Transverse colon (tissue), 4 donors: Measurements from ENCODE around the gene ATP6V1C2. TPM values are rescaled to one million over a fixed set of nuclear protein-coding genes. Genes with fewer than 3 reads are reported as not detected.

Experiments used
- DNase-seq: peaks from one replicate; pipeline ENCODE4 v3.0.0-alpha.2; 2019
- H3K27ac ChIP-seq, 4 donors: fragments of 200-600 bp; sonication (generic); 2 replicates each; pipeline ENCODE4 v1.5.1; 2016 to 2018; ENCODE audit warnings: inconsistent platforms in 4 of 4
- H3K27me3 ChIP-seq: fragments of 200-600 bp; sonication (generic); 2 replicates; pipeline ENCODE4 v1.5.1; 2017; ENCODE audit warnings: inconsistent platforms
- H3K36me3 ChIP-seq, 4 donors: fragments of 200-600 bp; sonication (generic); 2 replicates each; pipeline ENCODE4 v1.5.1; 2017 to 2019; ENCODE audit warnings: inconsistent platforms in 4 of 4
- H3K4me1 ChIP-seq, 4 donors: fragments of 200-600 bp; sonication (generic); 2 replicates each; pipeline ENCODE4 v1.5.1; 2017 to 2020; ENCODE audit warnings: inconsistent platforms in 4 of 4
- H3K4me3 ChIP-seq, 4 donors: fragments of 200-600 bp; sonication (generic); 1 replicate in 1 of 4; 2 replicates in 3 of 4; pipeline versions ENCODE4 v1.5.1 to v1.6.1; 2017 to 2019; ENCODE audit warnings: inconsistent platforms in 4 of 4
- H3K9me3 ChIP-seq, 2 donors: fragments of 200-600 bp; sonication (generic); 2 replicates each; pipeline ENCODE4 v1.5.1; 2017 to 2019; ENCODE audit warnings: inconsistent platforms in 2 of 2
- EP300 ChIP-seq: sonication (generic); formaldehyde crosslinking; IDR thresholded peaks from one replicate; pipeline ENCODE4 v1.6.1; 2017; ENCODE audit warnings: antibody characterized with exemption, low read depth
- POLR2A ChIP-seq: fragments of 450-650 bp; IDR thresholded peaks from one replicate; pipeline ENCODE4 v1.6.1; 2016; ENCODE audit warnings: antibody characterized with exemption, mild to moderate bottlenecking, moderate library complexity
- POLR2AphosphoS5 ChIP-seq, 3 donors: sonication (generic); formaldehyde crosslinking; IDR thresholded peaks; one replicate each; pipeline ENCODE4 v1.6.1; 2016; ENCODE audit warnings: antibody characterized with exemption in 3 of 3
- whole genome bisulfite sequencing, 2 donors: methylation state at CpG; one replicate each; pipeline ENCODE4 v1.1.5; 2018; ENCODE audit warnings: low coverage in 1 of 2; 5-methylcytosine and 5-hydroxymethylcytosine counted together
- in situ Hi-C, 4 donors: fragments of 200-750 bp; cut with MboI; loops; one replicate each; pipeline versions ENCODE4 v1.15.0 to v1.15.1; 2017; ENCODE audit warnings: low sequenced_read_pairs in 3 of 4, low pct_ligation_motif_present in 1 of 4, low pct_unique_long_range_greater_than_20kb in 1 of 4
- intact Hi-C: fragments of 100-400 bp; cut with DNase I; formaldehyde crosslinking; loops from one replicate; pipeline ENCODE4 v1.15.1; 2023; ENCODE audit warnings: low total_unique reads
- total RNA-seq, 4 donors: library from RNA; depleted of rRNA; stranded (reverse); fragments of >200 nt; gene quantifications; one replicate each; pipeline ENCODE4 v1.1.0, GENCODE V29; 2016
- TF ChIP-seq, protein P1 (sequence below), 5 experiments: fragments of 200-600 bp in 3 of 5; fragments of 450-650 bp in 2 of 5; sonication (generic) in 3 of 5; IDR thresholded peaks; 1 replicate in 2 of 5; 2 replicates in 3 of 5; pipeline ENCODE4 v1.5.1; 2016 to 2017; ENCODE audit warnings: antibody characterized with exemption in 5 of 5, inconsistent platforms in 3 of 5, mild to moderate bottlenecking in 2 of 5, moderate library complexity in 1 of 5

The ATP6V1C2 gene
- total RNA-seq, 4 donors from 2014 or later: 0.48 to 43.0 (median 1.2) TPM

DNA sequence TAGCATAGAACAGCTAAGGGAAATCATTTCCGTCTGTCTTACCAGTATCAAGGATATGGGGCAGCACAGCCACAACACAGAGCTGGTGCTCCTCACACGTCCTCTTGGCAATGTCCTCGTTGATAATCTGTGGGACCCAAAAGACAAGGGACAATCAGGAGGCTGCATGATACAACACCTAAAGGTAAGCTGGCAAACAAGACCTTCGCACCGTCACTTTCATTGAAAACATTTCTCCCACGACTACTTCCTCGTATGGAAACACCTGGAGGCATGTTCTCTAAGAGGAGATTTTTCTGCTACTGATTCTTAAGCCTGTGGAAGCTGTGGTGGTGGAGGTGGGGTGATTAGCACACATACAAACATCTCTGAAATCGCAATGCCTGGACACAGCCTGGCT, 67.4 kb downstream of the ATP6V1C2 start:
- TF ChIP-seq POLR2A (no peak), EP300 (no peak), POLR2AphosphoS5 (IDR thresholded peaks at IDR 0.05) (no peak)
- TF ChIP-seq, protein P1, sequence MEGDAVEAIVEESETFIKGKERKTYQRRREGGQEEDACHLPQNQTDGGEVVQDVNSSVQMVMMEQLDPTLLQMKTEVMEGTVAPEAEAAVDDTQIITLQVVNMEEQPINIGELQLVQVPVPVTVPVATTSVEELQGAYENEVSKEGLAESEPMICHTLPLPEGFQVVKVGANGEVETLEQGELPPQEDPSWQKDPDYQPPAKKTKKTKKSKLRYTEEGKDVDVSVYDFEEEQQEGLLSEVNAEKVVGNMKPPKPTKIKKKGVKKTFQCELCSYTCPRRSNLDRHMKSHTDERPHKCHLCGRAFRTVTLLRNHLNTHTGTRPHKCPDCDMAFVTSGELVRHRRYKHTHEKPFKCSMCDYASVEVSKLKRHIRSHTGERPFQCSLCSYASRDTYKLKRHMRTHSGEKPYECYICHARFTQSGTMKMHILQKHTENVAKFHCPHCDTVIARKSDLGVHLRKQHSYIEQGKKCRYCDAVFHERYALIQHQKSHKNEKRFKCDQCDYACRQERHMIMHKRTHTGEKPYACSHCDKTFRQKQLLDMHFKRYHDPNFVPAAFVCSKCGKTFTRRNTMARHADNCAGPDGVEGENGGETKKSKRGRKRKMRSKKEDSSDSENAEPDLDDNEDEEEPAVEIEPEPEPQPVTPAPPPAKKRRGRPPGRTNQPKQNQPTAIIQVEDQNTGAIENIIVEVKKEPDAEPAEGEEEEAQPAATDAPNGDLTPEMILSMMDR (IDR thresholded peaks at IDR 0.05): no peak
- peaks cover 0 to 53% (median 24%) of the 10 kb centered on the region in 4 donors for H3K36me3 ChIP-seq
- 46 to 69% methylated on average over 6 to 8 of the region's 8 CpGs for WGBS, 2 donors
- in situ Hi-C loops: no loop called here
- H3K27ac ChIP-seq: peak overlapping the region in 3 of 4 donors; percentile 55 to 61 (median 57)
- H3K4me1 ChIP-seq: peaks cover 5 to 29% (median 20%) of the 10 kb centered on the region in 4 donors
- no peak overlapping the region for H3K4me3 ChIP-seq
- no peaks in the 10 kb centered on the region for H3K27me3 ChIP-seq
- intact Hi-C loops: no loop called here
- no peaks in the 10 kb centered on the region for H3K9me3 ChIP-seq
- no peak for DNase-seq

DNA sequence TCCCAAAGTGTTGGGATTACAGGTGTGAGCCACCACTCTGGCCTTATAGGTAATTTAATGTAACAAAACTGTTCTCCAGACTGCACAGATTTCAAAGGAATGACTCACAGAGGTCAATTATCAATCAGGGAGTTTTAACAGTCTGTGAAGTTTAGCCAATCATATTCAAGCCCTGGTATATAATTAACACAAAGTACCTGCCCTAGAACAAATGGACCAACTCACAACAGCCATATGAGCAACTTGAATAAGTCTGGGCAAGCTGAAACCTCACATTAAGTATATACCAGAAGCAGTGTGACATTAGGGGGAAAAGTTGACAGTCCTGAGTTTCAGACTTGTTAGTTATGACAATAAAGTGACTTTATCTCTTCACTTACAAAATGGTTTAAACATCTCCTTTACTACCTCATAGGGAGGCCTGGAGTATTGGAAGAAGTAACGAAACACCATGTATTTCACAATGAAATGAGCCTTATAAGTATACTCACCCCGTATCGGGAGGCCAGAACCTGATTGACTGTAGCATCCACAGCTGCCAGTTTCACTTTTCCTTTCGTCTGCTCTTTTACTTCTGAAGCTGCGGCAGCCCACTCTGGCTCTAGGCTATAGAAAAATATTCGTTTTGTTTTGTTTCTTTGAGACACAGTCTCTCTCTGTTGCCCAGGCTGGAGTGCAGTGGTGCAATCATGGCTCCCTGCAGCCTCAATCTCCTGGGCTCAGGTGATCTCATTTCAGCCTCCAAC, 69.0 kb downstream of the ATP6V1C2 start:
- in situ Hi-C loops: no loop called here
- TF ChIP-seq EP300 (no peak), POLR2AphosphoS5 (IDR thresholded peaks at IDR 0.05) (no peak), POLR2A (no peak)
- TF ChIP-seq, protein P1 (IDR thresholded peaks at IDR 0.05): no peak
- DNase-seq: peak; percentile 41
- H3K36me3 ChIP-seq: peaks cover 0 to 43% (median 17%) of the 10 kb centered on the region in 4 donors
- no peaks in the 10 kb centered on the region for H3K27me3 ChIP-seq
- peak overlapping the region in 1 of 4 donors; percentile 21 for H3K4me3 ChIP-seq
- 38 to 61% methylated on average over 6 of the region's 6 CpGs for WGBS, 2 donors
- H3K4me1 ChIP-seq: peaks cover 5 to 29% (median 20%) of the 10 kb centered on the region in 4 donors
- peak overlapping the region; percentile 42 to 61 (median 56) for H3K27ac ChIP-seq
- intact Hi-C loops: no loop called here
- H3K9me3 ChIP-seq: no peaks in the 10 kb centered on the region

DNA sequence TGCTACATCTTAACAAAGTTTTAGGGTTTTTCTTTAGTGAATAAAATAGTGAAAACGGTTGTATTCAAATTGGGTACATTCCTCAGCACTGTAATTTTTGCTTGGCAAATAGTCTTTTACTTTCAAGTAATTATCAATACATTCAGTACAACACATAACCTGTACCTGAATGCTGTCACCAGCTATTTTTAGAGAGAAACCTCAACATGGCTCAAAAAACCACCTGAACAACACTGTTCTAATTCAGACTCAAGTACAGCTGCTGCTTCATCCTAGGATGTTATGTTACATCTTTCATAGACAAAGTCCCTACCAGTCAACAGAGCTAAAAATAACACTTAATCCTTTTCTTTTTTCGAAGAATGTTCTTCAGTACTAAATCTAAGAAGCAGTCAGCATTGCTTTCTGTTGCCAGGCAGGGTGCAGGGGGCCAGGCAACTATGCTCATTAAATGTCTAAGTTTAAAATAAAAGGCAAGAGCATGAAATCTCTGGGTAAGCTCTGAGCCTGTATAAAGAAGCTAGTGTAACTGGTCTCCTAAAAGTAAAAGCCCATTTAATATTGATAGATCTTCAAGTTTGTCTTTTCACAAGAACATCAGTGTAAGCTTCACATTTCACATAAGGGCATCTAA, 70.7 kb downstream of the ATP6V1C2 start:
- intact Hi-C loops: no loop called here
- Histone ChIP-seq H3K4me3 (no peak overlapping the region), H3K36me3 (peaks cover 0 to 47% (median 16%) of the 10 kb centered on the region in 4 donors), H3K4me1 (peaks cover 5 to 29% (median 20%) of the 10 kb centered on the region in 4 donors), H3K9me3 (no peaks in the 10 kb centered on the region), H3K27me3 (no peaks in the 10 kb centered on the region), H3K27ac (no peak overlapping the region)
- in situ Hi-C loops: no loop called here
- no peak for DNase-seq
- 60 to 65% methylated on average over 2 of the region's 2 CpGs for WGBS, 2 donors
- no peak for TF ChIP-seq POLR2AphosphoS5 (IDR thresholded peaks at IDR 0.05)
- TF ChIP-seq EP300: no peak
- TF ChIP-seq, protein P1 (IDR thresholded peaks at IDR 0.05): no peak
- no peak for TF ChIP-seq POLR2A

DNA sequence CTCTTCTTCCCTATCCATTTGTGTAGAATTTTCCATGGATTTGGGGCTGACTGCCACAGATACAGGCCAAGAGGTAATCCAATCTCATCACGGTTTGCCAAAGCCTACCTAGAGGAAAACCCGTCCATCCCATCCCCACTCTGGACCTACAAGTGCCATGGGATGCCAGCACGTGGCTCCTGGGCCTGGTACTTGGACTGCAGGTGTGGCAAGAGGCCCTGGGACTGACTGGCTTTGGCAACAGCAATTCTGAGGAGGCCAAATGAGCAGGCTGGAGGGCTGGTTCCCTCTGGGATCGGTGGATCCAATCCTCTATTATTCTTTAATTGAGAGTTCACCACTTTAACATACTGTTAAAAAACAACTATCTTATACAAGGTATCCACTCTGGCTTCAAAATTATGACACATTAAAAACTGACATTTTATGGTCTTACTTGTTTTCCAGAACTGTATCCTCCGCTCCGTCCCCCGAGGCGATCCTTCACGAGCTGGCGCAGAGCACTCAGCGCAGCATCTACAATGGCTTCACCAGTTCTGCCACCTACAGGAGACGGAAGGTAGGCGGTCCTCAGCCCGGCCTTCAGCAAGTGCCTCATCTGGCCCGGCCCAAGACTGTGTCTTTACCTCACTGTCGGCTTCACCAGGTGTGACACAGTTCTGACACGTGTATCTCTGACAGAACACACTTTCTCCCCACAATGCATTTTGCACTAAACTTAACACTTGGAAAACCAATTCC, 71.4 kb downstream of the ATP6V1C2 start:
- 94% methylated on average over 17 of the region's 17 CpGs; no CpG with 5 or more reads in 1 of the 2 donors for WGBS, 2 donors
- H3K27ac ChIP-seq: no peak overlapping the region

More for the DNA sequence above, 71.4 kb downstream of the ATP6V1C2 start:
- intact Hi-C loops (no loop called here), in situ Hi-C loops (no loop called here)
- no peak overlapping the region for H3K4me3 ChIP-seq
- no peak for TF ChIP-seq POLR2A
- no peak for TF ChIP-seq POLR2AphosphoS5 (IDR thresholded peaks at IDR 0.05)
- no peak for TF ChIP-seq EP300
- peaks cover 0 to 41% (median 17%) of the 10 kb centered on the region in 4 donors for H3K36me3 ChIP-seq
- H3K4me1 ChIP-seq: peaks cover 5 to 29% (median 20%) of the 10 kb centered on the region in 4 donors
- no peaks in the 10 kb centered on the region for H3K27me3 ChIP-seq
- no peak for DNase-seq
- H3K9me3 ChIP-seq: no peaks in the 10 kb centered on the region
